HepG2 (cell line): ENCODE results near the gene NSD2. TPM values are rescaled to one million over a fixed set of nuclear protein-coding genes. Genes with fewer than 3 reads are reported as not detected.

ENCODE experiments used
- DPF2 ChIP-seq: sonication (generic); formaldehyde crosslinking; IDR thresholded peaks from 2 replicates; pipeline ENCODE4 v1.4.0; 2020; ENCODE audit warnings: mild to moderate bottlenecking, low read depth, missing genetic modification reagents, borderline replicate concordance
- ISL2 ChIP-seq: sonication (generic); formaldehyde crosslinking; IDR thresholded peaks from 2 replicates; pipeline ENCODE4 v1.5.0; 2020; ENCODE audit warnings: missing genetic modification reagents
- JUN ChIP-seq: sonication (generic); formaldehyde crosslinking; IDR thresholded peaks from 2 replicates; pipeline ENCODE4 v1.4.0; 2020; ENCODE audit warnings: mild to moderate bottlenecking, missing genetic modification reagents
- KMT2B ChIP-seq: IDR thresholded peaks from 2 replicates; pipeline ENCODE4 v1.6.1; 2016; ENCODE audit warnings: missing genetic modification reagents, missing compliant biosample characterization
- MEF2D ChIP-seq: sonication (generic); formaldehyde crosslinking; IDR thresholded peaks from 2 replicates; pipeline ENCODE4 v1.5.1; 2020; ENCODE audit warnings: mild to moderate bottlenecking, missing genetic modification reagents
- MEIS1 ChIP-seq: sonication (generic); formaldehyde crosslinking; IDR thresholded peaks from 2 replicates; pipeline ENCODE4 v1.9.0; 2021; ENCODE audit warnings: mild to moderate bottlenecking, missing genetic modification reagents, moderate library complexity, borderline replicate concordance
- MTF1 ChIP-seq: sonication (generic); formaldehyde crosslinking; IDR thresholded peaks from 2 replicates; pipeline ENCODE4 v1.5.0; 2020; ENCODE audit warnings: missing genetic modification reagents
- NFRKB ChIP-seq: fragments of 450-650 bp; IDR thresholded peaks from 2 replicates; pipeline ENCODE4 v1.6.1; 2017
- PTBP1 ChIP-seq: fragments of 200-400 bp; formaldehyde crosslinking; IDR thresholded peaks from 2 replicates; pipeline ENCODE4 v1.6.1; 2018; ENCODE audit warnings: low read length, low read depth; ENCODE audit not compliant: poor library complexity, severe bottlenecking
- RXRA ChIP-seq: sonication (generic); formaldehyde crosslinking; IDR thresholded peaks from 2 replicates; pipeline ENCODE4 v1.5.1; 2020; ENCODE audit warnings: missing genetic modification reagents
- YY1 ChIP-seq: IDR thresholded peaks from 2 replicates; pipeline ENCODE4 v1.6.1; 2011; ENCODE audit warnings: low read length, low read depth, moderate library complexity, mild to moderate bottlenecking; ENCODE audit not compliant: insufficient read depth, insufficient replicate concordance
- ZBTB3 ChIP-seq: sonication (generic); formaldehyde crosslinking; IDR thresholded peaks from 2 replicates; pipeline ENCODE4 v1.4.0; 2020; ENCODE audit warnings: low read depth, mild to moderate bottlenecking, moderate library complexity, missing genetic modification reagents, borderline replicate concordance
- ZNF235 ChIP-seq: sonication (generic); formaldehyde crosslinking; IDR thresholded peaks from 2 replicates; pipeline ENCODE4 v1.8.1; 2023; ENCODE audit warnings: mild to moderate bottlenecking, missing genetic modification reagents, borderline replicate concordance
- ZNF468 ChIP-seq: sonication (generic); formaldehyde crosslinking; IDR thresholded peaks from 2 replicates; pipeline ENCODE4 v1.8.0; 2022; ENCODE audit warnings: mild to moderate bottlenecking, moderate library complexity, missing genetic modification reagents
- ZNF615 ChIP-seq: sonication (generic); formaldehyde crosslinking; IDR thresholded peaks from 2 replicates; pipeline ENCODE4 v1.5.0; 2020; ENCODE audit warnings: mild to moderate bottlenecking, missing genetic modification reagents, borderline replicate concordance
- ZNF761 ChIP-seq: sonication (generic); formaldehyde crosslinking; conservative IDR thresholded peaks from 2 replicates; pipeline ENCODE4 v1.4.0; 2020; ENCODE audit warnings: mild to moderate bottlenecking, missing genetic modification reagents
- ZSCAN21 ChIP-seq: sonication (generic); formaldehyde crosslinking; IDR thresholded peaks from 2 replicates; pipeline ENCODE4 v1.8.0; 2022; ENCODE audit warnings: mild to moderate bottlenecking, missing genetic modification reagents, moderate library complexity, borderline replicate concordance
- polyA plus RNA-seq, 8 experiments: library from polyadenylated mRNA; depleted of rRNA in 3 of 8; stranded (reverse) in 7 of 8; unstranded in 1 of 8; fragments of >200 nt; fragmentation: Illumina TruSeq in 4 of 8; extraction: Trizol in 4 of 8; gene quantifications; 2 replicates each; pipeline versions ENCODE4 v1.2.1 to v1.2.3, GENCODE V29; 2011 to 2016; ENCODE audit warnings: low read depth in 4 of 8, missing spikeins in 1 of 8, mixed read lengths in 1 of 8; ENCODE audit not compliant: insufficient read depth in 1 of 8
- total RNA-seq, 5 experiments: library from RNA; depleted of rRNA; stranded (reverse); fragments of >200 nt; fragmentation: Illumina TruSeq; extraction: Trizol; gene quantifications; 2 replicates each; pipeline ENCODE4 v1.2.3, GENCODE V29; 2016; ENCODE audit warnings: low read depth in 1 of 5
- TF ChIP-seq, protein P1 (sequence below): sonication (generic); formaldehyde crosslinking; conservative IDR thresholded peaks from 2 replicates; pipeline ENCODE4 v1.8.0; 2022; ENCODE audit warnings: low read depth, missing genetic modification reagents
- TF ChIP-seq, protein P2 (sequence below): sonication (generic); formaldehyde crosslinking; IDR thresholded peaks from 2 replicates; pipeline ENCODE4 v1.5.0; 2020; ENCODE audit warnings: missing genetic modification reagents, mild to moderate bottlenecking, borderline replicate concordance
- TF ChIP-seq, protein P3 (sequence below): sonication (generic); formaldehyde crosslinking; IDR thresholded peaks from 2 replicates; pipeline ENCODE4 v1.4.0; 2020; ENCODE audit warnings: missing genetic modification reagents
- TF ChIP-seq, protein P4 (sequence below): sonication (generic); formaldehyde crosslinking; IDR thresholded peaks from 2 replicates; pipeline ENCODE4 v1.4.0; 2020; ENCODE audit warnings: missing genetic modification reagents, borderline replicate concordance

NSD2 gene
- total and polyA plus RNA-seq, 2 of the 13 experiments (the other 11 are each of a cell fraction or from before 2014, with no cell fraction given): 22.0 to 65.9 TPM

DNA sequence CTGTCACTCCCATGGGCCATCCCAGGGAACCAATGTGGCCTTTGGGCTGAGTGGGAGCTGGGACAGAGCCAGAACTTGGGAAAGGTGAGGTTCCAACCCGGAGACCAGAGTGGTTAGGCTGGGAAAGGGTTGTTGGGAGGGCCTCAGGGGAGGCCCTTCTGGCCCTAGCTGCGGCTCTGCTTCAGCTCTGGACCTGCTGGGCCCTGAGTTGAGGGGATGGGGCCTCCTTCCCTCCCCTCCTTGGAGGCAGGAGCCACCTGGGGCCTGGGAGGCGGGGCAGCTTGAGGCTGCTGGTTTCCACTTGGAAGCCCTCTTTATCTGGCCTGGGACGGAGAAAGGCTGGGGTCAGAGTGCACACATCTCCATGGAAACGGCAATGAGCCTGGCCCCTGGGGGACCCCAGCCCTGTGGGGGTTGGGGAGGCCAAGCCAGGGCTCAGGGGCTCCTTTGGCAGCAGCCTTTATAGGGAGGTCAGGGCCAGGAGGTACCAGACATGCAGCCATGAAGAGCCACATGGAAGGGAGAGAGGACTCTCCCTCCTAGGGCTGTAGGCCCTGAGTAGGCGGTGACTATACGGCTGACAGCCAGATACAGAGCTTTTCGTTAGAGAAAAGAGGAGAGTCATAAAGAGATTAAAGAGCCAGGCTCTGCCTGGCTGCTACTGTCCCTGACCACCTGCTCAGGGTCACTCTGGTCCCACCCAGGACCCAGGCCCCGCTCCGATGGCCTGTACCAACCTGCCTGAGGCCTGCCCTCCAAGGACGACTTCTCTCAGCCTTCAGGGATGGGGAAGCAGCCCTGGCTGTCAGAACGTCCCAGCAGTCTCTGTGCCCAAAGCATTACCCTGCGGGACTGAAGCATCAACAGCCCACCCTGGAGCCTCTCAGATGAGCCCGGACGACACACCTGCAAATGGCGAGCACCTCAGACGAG is 6.9 kb upstream of the NSD2 start (continued):
- TF ChIP-seq, protein P1, sequence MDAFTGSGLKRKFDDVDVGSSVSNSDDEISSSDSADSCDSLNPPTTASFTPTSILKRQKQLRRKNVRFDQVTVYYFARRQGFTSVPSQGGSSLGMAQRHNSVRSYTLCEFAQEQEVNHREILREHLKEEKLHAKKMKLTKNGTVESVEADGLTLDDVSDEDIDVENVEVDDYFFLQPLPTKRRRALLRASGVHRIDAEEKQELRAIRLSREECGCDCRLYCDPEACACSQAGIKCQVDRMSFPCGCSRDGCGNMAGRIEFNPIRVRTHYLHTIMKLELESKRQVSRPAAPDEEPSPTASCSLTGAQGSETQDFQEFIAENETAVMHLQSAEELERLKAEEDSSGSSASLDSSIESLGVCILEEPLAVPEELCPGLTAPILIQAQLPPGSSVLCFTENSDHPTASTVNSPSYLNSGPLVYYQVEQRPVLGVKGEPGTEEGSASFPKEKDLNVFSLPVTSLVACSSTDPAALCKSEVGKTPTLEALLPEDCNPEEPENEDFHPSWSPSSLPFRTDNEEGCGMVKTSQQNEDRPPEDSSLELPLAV (CRISPR knock-in tag): no peak
- TF ChIP-seq, protein P2, sequence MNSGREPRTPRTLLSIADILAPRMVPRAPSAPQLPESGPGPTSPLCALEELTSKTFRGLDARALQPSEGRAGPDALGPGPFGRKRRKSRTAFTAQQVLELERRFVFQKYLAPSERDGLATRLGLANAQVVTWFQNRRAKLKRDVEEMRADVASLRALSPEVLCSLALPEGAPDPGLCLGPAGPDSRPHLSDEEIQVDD (CRISPR knock-in tag): no peak
- TF ChIP-seq MEIS1 (CRISPR knock-in tag): peak; percentile 29; the same call in 1 of the 2 replicates
- TF ChIP-seq ZNF235 (CRISPR knock-in tag): 0 out of 2 replicates have a peak, but pooled peaks have one; percentile 21
- TF ChIP-seq RXRA (CRISPR knock-in tag): peak; percentile 74
- no peak for TF ChIP-seq NFRKB
- TF ChIP-seq, protein P3, sequence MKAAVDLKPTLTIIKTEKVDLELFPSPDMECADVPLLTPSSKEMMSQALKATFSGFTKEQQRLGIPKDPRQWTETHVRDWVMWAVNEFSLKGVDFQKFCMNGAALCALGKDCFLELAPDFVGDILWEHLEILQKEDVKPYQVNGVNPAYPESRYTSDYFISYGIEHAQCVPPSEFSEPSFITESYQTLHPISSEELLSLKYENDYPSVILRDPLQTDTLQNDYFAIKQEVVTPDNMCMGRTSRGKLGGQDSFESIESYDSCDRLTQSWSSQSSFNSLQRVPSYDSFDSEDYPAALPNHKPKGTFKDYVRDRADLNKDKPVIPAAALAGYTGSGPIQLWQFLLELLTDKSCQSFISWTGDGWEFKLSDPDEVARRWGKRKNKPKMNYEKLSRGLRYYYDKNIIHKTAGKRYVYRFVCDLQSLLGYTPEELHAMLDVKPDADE (CRISPR knock-in tag): no peak
- TF ChIP-seq ZNF761 (CRISPR knock-in tag): no peak
- no peak for TF ChIP-seq ZBTB3 (CRISPR knock-in tag)
- no peak for TF ChIP-seq MTF1 (CRISPR knock-in tag)
- TF ChIP-seq DPF2 (CRISPR knock-in tag): no peak
- peak; percentile 16 for TF ChIP-seq YY1
- TF ChIP-seq ZNF615 (CRISPR knock-in tag): no peak
- no peak for TF ChIP-seq ZSCAN21 (CRISPR knock-in tag)
- no peak for TF ChIP-seq JUN (CRISPR knock-in tag)
- no peak for TF ChIP-seq ISL2 (CRISPR knock-in tag)
- TF ChIP-seq PTBP1: no peak
- TF ChIP-seq ZNF468 (CRISPR knock-in tag): no peak
- peak; percentile 38; the same call in 1 of the 2 replicates for TF ChIP-seq MEF2D (CRISPR knock-in tag)
- 0 out of 2 replicates have a peak, but pooled peaks have one; percentile 5 for TF ChIP-seq KMT2B
- TF ChIP-seq, protein P4, sequence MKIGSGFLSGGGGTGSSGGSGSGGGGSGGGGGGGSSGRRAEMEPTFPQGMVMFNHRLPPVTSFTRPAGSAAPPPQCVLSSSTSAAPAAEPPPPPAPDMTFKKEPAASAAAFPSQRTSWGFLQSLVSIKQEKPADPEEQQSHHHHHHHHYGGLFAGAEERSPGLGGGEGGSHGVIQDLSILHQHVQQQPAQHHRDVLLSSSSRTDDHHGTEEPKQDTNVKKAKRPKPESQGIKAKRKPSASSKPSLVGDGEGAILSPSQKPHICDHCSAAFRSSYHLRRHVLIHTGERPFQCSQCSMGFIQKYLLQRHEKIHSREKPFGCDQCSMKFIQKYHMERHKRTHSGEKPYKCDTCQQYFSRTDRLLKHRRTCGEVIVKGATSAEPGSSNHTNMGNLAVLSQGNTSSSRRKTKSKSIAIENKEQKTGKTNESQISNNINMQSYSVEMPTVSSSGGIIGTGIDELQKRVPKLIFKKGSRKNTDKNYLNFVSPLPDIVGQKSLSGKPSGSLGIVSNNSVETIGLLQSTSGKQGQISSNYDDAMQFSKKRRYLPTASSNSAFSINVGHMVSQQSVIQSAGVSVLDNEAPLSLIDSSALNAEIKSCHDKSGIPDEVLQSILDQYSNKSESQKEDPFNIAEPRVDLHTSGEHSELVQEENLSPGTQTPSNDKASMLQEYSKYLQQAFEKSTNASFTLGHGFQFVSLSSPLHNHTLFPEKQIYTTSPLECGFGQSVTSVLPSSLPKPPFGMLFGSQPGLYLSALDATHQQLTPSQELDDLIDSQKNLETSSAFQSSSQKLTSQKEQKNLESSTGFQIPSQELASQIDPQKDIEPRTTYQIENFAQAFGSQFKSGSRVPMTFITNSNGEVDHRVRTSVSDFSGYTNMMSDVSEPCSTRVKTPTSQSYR (CRISPR knock-in tag): peak; percentile 84
